ENCODE results near the gene TBCC. TPM values are rescaled to one million over a fixed set of nuclear protein-coding genes. Genes with fewer than 3 reads are reported as not detected.

TBCC gene
- total and polyA plus RNA-seq, 2 of the 13 experiments (the other 11 are each of a cell fraction or from before 2014, with no cell fraction given), result 14.8 to 36.1 TPM

DNA sequence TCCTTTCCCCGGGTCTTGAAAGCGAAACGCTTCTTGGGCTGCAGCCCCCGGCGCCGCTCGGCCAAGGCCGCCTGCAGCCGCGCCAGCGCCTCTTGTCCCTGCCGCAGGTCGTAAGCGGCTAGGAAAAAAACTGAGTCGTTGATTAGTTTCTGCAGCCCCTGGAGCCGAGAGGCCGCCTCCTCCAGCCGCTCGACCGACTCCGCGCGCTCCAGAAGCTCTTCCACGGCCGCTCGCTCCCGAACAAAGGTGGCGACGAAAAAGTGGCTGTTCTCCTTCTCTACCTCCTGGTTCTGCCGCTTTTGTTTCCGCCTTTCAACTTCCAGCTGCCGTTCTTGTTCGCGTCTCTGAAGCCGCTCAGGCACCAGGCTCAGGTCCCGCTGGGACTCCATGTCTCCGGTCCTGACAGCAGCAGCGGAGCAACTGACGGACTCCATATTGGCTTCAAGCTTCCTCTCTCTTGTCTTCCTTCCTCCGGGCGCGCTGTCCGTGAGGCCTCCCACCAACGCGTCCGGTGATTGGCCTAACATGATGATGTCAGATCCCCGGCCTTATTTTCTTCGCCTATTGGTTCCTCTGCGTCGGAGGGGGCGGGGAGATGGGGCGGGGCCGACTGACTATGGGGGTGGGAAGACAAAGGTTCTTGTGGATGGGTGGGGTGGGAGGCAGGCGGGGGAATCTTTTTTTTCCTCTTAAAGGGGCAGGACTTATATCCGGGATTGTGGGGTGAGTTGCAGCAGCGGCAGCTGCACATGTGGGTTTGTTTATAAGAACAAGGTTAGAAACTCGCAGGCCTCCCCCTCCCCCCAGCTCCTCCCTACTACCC, at the start of gene TBCC (continued):
- TF ChIP-seq EEA1 (CRISPR knock-in tag; IDR thresholded peaks at IDR 0.05; ENCODE audit: borderline replicate concordance) (no peak), KAT7 (CRISPR knock-in tag; IDR thresholded peaks at IDR 0.05; ENCODE audit: borderline replicate concordance) (peak; percentile 56; the same call in 1 of the 2 replicates), HOXA3 (CRISPR knock-in tag; IDR thresholded peaks at IDR 0.05) (peak; percentile 77), ZNF749 (CRISPR knock-in tag; IDR thresholded peaks at IDR 0.05; ENCODE audit: borderline replicate concordance) (peak; percentile 50; the same call in 1 of the 2 replicates), XBP1 (CRISPR knock-in tag; IDR thresholded peaks at IDR 0.05) (peak; percentile 74), CEBPG (CRISPR knock-in tag; IDR thresholded peaks at IDR 0.05) (peak; percentile 29; the same call in 1 of the 2 replicates), POLR2AphosphoS5 (IDR thresholded peaks at IDR 0.05; ENCODE audit: low read depth, low read length) (peak; percentile 99), NFAT5 (CRISPR knock-in tag; IDR thresholded peaks at IDR 0.05) (peak; percentile 67; the same call in 1 of the 2 replicates), NFIC (IDR thresholded peaks at IDR 0.05; ENCODE audit: low read length) (no peak), RFXAP (CRISPR knock-in tag; IDR thresholded peaks at IDR 0.05; ENCODE audit: borderline replicate concordance) (peak; percentile 54; the same call in 1 of the 2 replicates), CEBPZ (IDR thresholded peaks at IDR 0.05; ENCODE audit: low read length) (no peak), ATF1 (CRISPR knock-in tag; IDR thresholded peaks at IDR 0.05) (peak; percentile 88), KDM6A (CRISPR knock-in tag; IDR thresholded peaks at IDR 0.05; ENCODE audit: low read depth) (no peak), IRF2 (CRISPR knock-in tag; IDR thresholded peaks at IDR 0.05) (peak; percentile 88), TSC22D2 (CRISPR knock-in tag; IDR thresholded peaks at IDR 0.05; ENCODE audit: borderline replicate concordance) (0 out of 2 replicates have a peak, but pooled peaks have one; percentile 52), FOXK2 (IDR thresholded peaks at IDR 0.05) (no peak)
- TF ChIP-seq, protein P1, sequence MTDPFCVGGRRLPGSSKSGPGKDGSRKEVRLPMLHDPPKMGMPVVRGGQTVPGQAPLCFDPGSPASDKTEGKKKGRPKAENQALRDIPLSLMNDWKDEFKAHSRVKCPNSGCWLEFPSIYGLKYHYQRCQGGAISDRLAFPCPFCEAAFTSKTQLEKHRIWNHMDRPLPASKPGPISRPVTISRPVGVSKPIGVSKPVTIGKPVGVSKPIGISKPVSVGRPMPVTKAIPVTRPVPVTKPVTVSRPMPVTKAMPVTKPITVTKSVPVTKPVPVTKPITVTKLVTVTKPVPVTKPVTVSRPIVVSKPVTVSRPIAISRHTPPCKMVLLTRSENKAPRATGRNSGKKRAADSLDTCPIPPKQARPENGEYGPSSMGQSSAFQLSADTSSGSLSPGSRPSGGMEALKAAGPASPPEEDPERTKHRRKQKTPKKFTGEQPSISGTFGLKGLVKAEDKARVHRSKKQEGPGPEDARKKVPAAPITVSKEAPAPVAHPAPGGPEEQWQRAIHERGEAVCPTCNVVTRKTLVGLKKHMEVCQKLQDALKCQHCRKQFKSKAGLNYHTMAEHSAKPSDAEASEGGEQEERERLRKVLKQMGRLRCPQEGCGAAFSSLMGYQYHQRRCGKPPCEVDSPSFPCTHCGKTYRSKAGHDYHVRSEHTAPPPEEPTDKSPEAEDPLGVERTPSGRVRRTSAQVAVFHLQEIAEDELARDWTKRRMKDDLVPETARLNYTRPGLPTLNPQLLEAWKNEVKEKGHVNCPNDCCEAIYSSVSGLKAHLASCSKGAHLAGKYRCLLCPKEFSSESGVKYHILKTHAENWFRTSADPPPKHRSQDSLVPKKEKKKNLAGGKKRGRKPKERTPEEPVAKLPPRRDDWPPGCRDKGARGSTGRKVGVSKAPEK (CRISPR knock-in tag; IDR thresholded peaks at IDR 0.05; ENCODE audit: borderline replicate concordance), result peak; percentile 79; the same call in 1 of the 2 replicates
